Panc1 (cell line): ENCODE data around the gene GABRG3. TPM values are rescaled to one million over a fixed set of nuclear protein-coding genes. Genes with fewer than 3 reads are reported as not detected.

Experiments used
- ATAC-seq: fragments of 200-7000 bp; cut with Tn5 transposase; 2 replicates; pipeline ENCODE4 v1.9.1; 2020; ENCODE audit warnings: mild to moderate bottlenecking, moderate library complexity
- BruUV-seq: library from RNA; stranded (reverse); fragments of 400-500 nt; replicated peaks from 2 replicates; lab custom pipeline; 2021; lab: Mats Ljungman, UMichigan
- CTCF ChIA-PET: fragments of 300-600 bp; sonication (Branson Sonifier 250); formaldehyde crosslinking; loops from one replicate; lab custom pipeline; 2022; ENCODE audit warnings: antibody characterized with exemption; lab: Charles Lee
- POLR2A ChIA-PET: fragments of 300-600 bp; sonication (Branson Sonifier 250); formaldehyde crosslinking; loops from one replicate; lab custom pipeline; 2022; ENCODE audit warnings: antibody characterized with exemption; lab: Charles Lee
- DNase-seq: peaks from one replicate; pipeline ENCODE4 v3.0.0-alpha.2; 2010; ENCODE audit warnings: low read depth, low spot score
- H3K27ac ChIP-seq: 2 replicates; pipeline ENCODE4 v1.5.1; 2011; ENCODE audit warnings: mild to moderate bottlenecking, low read length, inconsistent platforms
- H3K27me3 ChIP-seq: fragments of 200-500 bp; sonication (Bioruptor generic); 2 replicates; pipeline ENCODE4 v1.6.0; 2014; ENCODE audit warnings: low read length, inconsistent platforms; ENCODE audit not compliant: control insufficient read depth, insufficient read depth
- H3K36me3 ChIP-seq: fragments of 200-500 bp; sonication (Bioruptor generic); 2 replicates; pipeline ENCODE4 v1.5.1; 2014; ENCODE audit warnings: inconsistent platforms, mild to moderate bottlenecking, low read length, moderate library complexity; ENCODE audit not compliant: control insufficient read depth, insufficient read depth
- H3K4me1 ChIP-seq: 2 replicates; pipeline ENCODE4 v1.5.1; 2011; ENCODE audit warnings: inconsistent platforms, mild to moderate bottlenecking, low read length, moderate library complexity; ENCODE audit not compliant: control insufficient read depth, insufficient read depth
- H3K4me3 ChIP-seq, 2 experiments: 2 replicates each; pipeline ENCODE4 v1.5.1; 2011 to 2012; ENCODE audit warnings: low read depth in 2 of 2, low read length in 2 of 2, mild to moderate bottlenecking in 2 of 2, inconsistent platforms in 1 of 2, moderate library complexity in 1 of 2
- H3K9me3 ChIP-seq: fragments of 200-500 bp; sonication (Bioruptor generic); 2 replicates; pipeline ENCODE4 v1.5.1; 2014; ENCODE audit warnings: low read depth, mild to moderate bottlenecking, inconsistent platforms, low read length, moderate library complexity; ENCODE audit not compliant: control insufficient read depth, insufficient read depth
- POLR2AphosphoS5 ChIP-seq: IDR thresholded peaks from 2 replicates; pipeline ENCODE4 v1.6.1; 2012; ENCODE audit warnings: mild to moderate bottlenecking, low read depth, low read length, moderate library complexity
- SIN3A ChIP-seq: IDR thresholded peaks from 2 replicates; pipeline ENCODE4 v1.6.1; 2012; ENCODE audit warnings: low read depth, mild to moderate bottlenecking, low read length, moderate library complexity, borderline replicate concordance; ENCODE audit not compliant: insufficient read depth
- TCF7L2 ChIP-seq: IDR thresholded peaks from 2 replicates; pipeline ENCODE4 v1.6.1; 2011; ENCODE audit warnings: mild to moderate bottlenecking, low read depth, low read length, inconsistent platforms
- in situ Hi-C: cut with HindIII; loops from 2 replicates; pipeline ENCODE4 v1.10.0; 2016; ENCODE audit warnings: low sequenced_read_pairs, low pct_unique_long_range_greater_than_20kb
- intact Hi-C: fragments of 100-400 bp; cut with micrococcal nuclease; formaldehyde crosslinking; loops from one replicate; pipeline ENCODE4 v1.10.0; 2022; ENCODE audit not compliant: unreplicated experiment
- total RNA-seq: library from RNA; stranded (reverse); gene quantifications from one replicate; pipeline ENCODE4 v1.2.1, GENCODE V29; 2021; ENCODE audit not compliant: unreplicated experiment
- TF ChIP-seq, protein P1 (sequence below), 2 experiments: IDR thresholded peaks; 2 replicates each; pipeline ENCODE4 v1.6.1; 2011 to 2012; ENCODE audit warnings: low read depth in 2 of 2, control low read depth in 1 of 2, low read length in 1 of 2, mild to moderate bottlenecking in 1 of 2, moderate library complexity in 1 of 2; ENCODE audit not compliant: insufficient read depth in 1 of 2
- TF ChIP-seq, protein P2 (sequence below): fragments of 450-650 bp; IDR thresholded peaks from 2 replicates; pipeline ENCODE4 v1.5.1; 2017; ENCODE audit warnings: mild to moderate bottlenecking

The GABRG3 gene
- total RNA-seq, 1 experiment from 2014 or later, result not detected

DNA sequence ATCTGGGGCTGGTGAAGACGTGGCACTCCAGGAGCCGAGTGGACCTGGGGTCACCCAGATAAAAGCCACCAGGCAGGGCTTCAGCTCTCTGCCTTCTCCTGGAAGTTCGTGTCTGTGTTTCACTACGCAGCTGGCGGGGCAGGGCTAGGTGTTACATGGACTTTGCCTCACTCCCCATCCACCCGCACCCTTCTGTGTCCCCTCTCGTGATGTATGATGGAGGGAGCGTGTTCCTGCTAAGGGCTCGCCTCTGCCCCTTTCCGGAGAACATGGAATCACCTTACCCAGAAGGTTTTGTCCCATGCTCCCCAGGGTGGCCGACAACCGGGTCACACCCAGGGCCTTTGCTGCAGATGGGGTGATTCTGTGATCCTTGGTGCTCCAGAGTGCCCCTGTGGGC is 96.2 kb downstream of the GABRG3 start:
- ChIA-PET CTCF (interaction anchor here (0.5 to 0.6 kb wide), 2 partner anchors 105 to 190 kb away, joined by 4 to 7 read pairs; no protein-coding TSS in a partner anchor), POLR2A (no interaction called here)
- no peak for DNase-seq
- intact Hi-C loops (no loop called here), in situ Hi-C loops (no loop called here)
- no peak overlapping the region for H3K27ac ChIP-seq
- H3K4me1 ChIP-seq, result no peaks in the 10 kb centered on the region
- BruUV-seq, result no TSS peak
- H3K9me3 ChIP-seq, result no peaks in the 10 kb centered on the region
- no peak for ATAC-seq
- H3K27me3 ChIP-seq, result no peaks in the 10 kb centered on the region
- TF ChIP-seq, protein P1, sequence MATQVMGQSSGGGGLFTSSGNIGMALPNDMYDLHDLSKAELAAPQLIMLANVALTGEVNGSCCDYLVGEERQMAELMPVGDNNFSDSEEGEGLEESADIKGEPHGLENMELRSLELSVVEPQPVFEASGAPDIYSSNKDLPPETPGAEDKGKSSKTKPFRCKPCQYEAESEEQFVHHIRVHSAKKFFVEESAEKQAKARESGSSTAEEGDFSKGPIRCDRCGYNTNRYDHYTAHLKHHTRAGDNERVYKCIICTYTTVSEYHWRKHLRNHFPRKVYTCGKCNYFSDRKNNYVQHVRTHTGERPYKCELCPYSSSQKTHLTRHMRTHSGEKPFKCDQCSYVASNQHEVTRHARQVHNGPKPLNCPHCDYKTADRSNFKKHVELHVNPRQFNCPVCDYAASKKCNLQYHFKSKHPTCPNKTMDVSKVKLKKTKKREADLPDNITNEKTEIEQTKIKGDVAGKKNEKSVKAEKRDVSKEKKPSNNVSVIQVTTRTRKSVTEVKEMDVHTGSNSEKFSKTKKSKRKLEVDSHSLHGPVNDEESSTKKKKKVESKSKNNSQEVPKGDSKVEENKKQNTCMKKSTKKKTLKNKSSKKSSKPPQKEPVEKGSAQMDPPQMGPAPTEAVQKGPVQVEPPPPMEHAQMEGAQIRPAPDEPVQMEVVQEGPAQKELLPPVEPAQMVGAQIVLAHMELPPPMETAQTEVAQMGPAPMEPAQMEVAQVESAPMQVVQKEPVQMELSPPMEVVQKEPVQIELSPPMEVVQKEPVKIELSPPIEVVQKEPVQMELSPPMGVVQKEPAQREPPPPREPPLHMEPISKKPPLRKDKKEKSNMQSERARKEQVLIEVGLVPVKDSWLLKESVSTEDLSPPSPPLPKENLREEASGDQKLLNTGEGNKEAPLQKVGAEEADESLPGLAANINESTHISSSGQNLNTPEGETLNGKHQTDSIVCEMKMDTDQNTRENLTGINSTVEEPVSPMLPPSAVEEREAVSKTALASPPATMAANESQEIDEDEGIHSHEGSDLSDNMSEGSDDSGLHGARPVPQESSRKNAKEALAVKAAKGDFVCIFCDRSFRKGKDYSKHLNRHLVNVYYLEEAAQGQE (IDR thresholded peaks at IDR 0.05; ENCODE audit: insufficient read depth in 1 of 2, low read depth in 2 of 2, low read length in 1 of 2), result no peak
- TF ChIP-seq TCF7L2, result no peak
- TF ChIP-seq, protein P2, sequence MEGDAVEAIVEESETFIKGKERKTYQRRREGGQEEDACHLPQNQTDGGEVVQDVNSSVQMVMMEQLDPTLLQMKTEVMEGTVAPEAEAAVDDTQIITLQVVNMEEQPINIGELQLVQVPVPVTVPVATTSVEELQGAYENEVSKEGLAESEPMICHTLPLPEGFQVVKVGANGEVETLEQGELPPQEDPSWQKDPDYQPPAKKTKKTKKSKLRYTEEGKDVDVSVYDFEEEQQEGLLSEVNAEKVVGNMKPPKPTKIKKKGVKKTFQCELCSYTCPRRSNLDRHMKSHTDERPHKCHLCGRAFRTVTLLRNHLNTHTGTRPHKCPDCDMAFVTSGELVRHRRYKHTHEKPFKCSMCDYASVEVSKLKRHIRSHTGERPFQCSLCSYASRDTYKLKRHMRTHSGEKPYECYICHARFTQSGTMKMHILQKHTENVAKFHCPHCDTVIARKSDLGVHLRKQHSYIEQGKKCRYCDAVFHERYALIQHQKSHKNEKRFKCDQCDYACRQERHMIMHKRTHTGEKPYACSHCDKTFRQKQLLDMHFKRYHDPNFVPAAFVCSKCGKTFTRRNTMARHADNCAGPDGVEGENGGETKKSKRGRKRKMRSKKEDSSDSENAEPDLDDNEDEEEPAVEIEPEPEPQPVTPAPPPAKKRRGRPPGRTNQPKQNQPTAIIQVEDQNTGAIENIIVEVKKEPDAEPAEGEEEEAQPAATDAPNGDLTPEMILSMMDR, result no peak
- no peak for TF ChIP-seq SIN3A
- no peak overlapping the region for H3K4me3 ChIP-seq
- H3K36me3 ChIP-seq, result no peaks in the 10 kb centered on the region

DNA sequence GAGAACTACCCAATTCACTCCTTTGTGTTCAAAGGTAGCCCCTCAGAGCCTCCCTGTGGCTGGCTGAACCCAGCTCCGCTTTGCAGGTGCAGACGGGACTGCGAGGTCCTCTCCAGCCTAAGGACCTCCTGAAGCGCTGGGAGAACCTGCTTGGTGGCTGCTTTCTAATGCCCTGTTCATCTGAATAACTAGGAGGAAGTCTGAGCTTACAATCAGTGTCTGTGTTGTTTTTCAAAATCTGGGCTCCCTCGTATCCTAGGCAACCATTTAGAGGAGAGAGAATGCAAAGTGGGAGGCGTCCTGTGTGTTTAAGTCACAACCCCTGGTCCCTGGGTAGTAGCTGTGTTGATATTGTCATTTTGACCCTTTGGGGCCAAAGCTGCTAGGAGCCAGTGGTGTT is 99.9 kb downstream of the GABRG3 start:
- Histone ChIP-seq H3K9me3 (no peaks in the 10 kb centered on the region), H3K4me1 (no peaks in the 10 kb centered on the region), H3K36me3 (no peaks in the 10 kb centered on the region), H3K4me3 (no peak overlapping the region), H3K27ac (no peak overlapping the region), H3K27me3 (no peaks in the 10 kb centered on the region)
- in situ Hi-C loops (no loop called here), intact Hi-C loops (no loop called here)
- CTCF ChIA-PET, result no interaction called here
- no peak for DNase-seq
- TF ChIP-seq, protein P2, result no peak
- TF ChIP-seq SIN3A (no peak), TCF7L2 (no peak), POLR2AphosphoS5 (no peak)
- TF ChIP-seq, protein P1 (IDR thresholded peaks at IDR 0.05; ENCODE audit: insufficient read depth in 1 of 2, low read depth in 2 of 2, low read length in 1 of 2), result no peak
- ATAC-seq, result no peak
- POLR2A ChIA-PET, result no interaction called here
- BruUV-seq, result no TSS peak
